Astrocyte of the spinal cord (primary cell): Measurements from ENCODE around the gene PTEN.

Experiments
- DNase-seq: peaks from one replicate; pipeline ENCODE4 v3.0.0; 2011; ENCODE audit warnings: low read depth, low spot score
- H3K4me3 ChIP-seq: 2 replicates; pipeline ENCODE4 v1.5.1; 2011; ENCODE audit warnings: low read depth, mild to moderate bottlenecking, low read length, moderate library complexity
- CTCF ChIP-seq: IDR thresholded peaks from 2 replicates; pipeline ENCODE4 v1.5.1; 2012; ENCODE audit warnings: low read depth, mild to moderate bottlenecking, low read length, inconsistent platforms
- in situ Hi-C: cut with HindIII; loops from 2 replicates; pipeline ENCODE4 v1.10.0; 2017; ENCODE audit warnings: low sequenced_read_pairs

Gene PTEN

DNA sequence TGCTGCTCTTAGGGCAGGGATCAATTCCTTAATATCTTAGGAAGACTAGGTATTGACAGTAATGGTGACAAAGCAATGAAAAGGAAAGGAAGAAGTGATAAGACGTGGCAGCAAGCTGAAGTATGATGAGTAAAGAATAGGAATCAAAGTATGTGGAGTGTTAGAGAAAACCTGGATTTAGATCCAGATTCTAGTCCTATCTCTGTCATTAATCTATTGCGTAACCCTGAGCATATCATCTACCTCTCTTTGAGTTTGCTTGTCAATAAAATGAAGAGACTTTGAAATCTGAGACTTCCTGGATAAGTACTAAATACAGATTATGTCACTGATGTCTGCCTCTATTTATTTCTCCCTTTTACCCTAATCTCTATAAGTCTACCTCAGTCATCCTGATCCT, 89.2 kb downstream of the PTEN start:
- TF ChIP-seq CTCF = no peak
- no peak for DNase-seq
- in situ Hi-C loops = no loop called here
- no peak overlapping the region for H3K4me3 ChIP-seq

- TF ChIP-seq CTCF = no peak
- H3K4me3 ChIP-seq = no peak overlapping the region
- no peak for DNase-seq
- in situ Hi-C loops = no loop called here
These were observed 92.6 kb downstream of the PTEN start for GRCh38 chr10:87956055-87956454.

GRCh38 chr10:87957702-87958101, 94.3 kb downstream of the PTEN start:
- no peak for DNase-seq
- in situ Hi-C loops = no loop called here
- TF ChIP-seq CTCF = no peak
- H3K4me3 ChIP-seq = no peak overlapping the region

DNA sequence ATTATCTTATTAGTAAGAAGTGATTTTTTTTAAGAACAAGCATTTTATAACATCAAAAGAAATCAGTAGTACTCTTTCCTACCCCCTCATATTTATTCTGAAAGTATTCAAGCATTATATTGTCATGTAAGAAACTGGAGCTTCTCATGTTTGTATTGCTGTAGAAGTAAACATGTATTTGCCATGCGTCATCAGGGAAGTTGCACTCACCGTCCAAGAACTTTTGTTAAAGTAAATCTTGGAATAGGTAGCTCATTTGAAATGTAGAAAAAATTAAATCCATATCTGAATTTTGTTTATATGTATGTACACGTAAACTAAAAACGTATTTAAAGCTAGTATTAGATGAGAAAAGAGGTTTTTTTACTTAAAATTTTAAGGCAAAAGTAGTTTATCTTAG, 96.8 kb downstream of the PTEN start:
- in situ Hi-C loops = no loop called here

DNA sequence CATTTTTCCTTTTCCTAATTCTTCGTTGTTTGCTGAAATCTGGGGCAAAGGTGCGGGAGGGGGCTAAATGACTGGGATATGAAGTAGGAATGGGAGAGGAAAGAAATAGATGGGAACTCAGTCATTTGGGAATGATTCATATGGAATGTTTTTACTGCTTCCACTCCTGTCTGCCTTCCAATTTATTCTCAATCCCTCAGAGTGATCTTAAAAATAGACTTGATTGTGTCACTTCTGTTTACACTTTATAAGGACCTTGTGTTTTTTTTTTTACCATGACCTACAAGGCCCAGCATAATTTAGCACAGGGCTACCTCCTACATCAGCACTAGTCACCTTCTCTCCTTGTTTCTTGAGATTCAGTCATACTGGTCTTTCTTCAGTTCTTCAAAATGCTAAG, 97.9 kb downstream of the PTEN start:
- in situ Hi-C loops = no loop called here
- no peak for TF ChIP-seq CTCF
- no peak overlapping the region for H3K4me3 ChIP-seq
- DNase-seq = peak; percentile 53

More for the DNA sequence above, 96.8 kb downstream of the PTEN start:
- TF ChIP-seq CTCF = no peak
- DNase-seq = peak; percentile 28
- no peak overlapping the region for H3K4me3 ChIP-seq

- DNase-seq = no peak
- in situ Hi-C loops = no loop called here
- no peak for TF ChIP-seq CTCF
These were observed 103.0 kb downstream of the PTEN start for GRCh38 chr10:87966459-87966858.

DNA sequence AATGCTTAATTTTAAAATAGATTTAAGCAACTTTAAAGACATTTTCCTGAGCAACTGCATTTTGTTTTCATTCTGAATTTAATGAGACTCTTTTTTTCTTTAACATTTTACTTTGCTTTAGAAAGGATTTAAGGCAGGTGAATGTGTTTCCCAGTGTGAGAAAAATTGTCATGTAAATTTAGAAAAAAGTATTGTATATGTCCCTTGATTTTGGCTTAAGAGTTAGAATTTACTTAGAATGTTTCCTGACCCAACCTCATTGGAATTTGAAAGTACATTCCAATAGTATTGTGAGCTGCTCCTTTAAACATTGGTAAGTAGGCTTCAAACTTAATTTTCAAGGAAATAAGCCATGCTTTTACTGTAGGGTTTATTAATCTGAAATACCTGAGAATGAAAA, 110.2 kb downstream of the PTEN start:
- DNase-seq = peak; percentile 42
- in situ Hi-C loops = no loop called here
- no peak overlapping the region for H3K4me3 ChIP-seq
- TF ChIP-seq CTCF = no peak

More at GRCh38 chr10:87966459-87966858, 103.0 kb downstream of the PTEN start:
- H3K4me3 ChIP-seq = no peak overlapping the region
